Hematopoietic multipotent progenitor cell treated with erythropoietin and hydrocortisone succinate and interleukin-3 and kit ligand, for 17 days (in vitro differentiated cells): ENCODE data around the gene ATP5IF1.

Experiments
- DNase-seq: peaks from one replicate; pipeline ENCODE4 v3.0.0-alpha.2; 2015; ENCODE audit warnings: low spot score

ATP5IF1 gene

GRCh38 chr1:28235755-28236655, at the start of gene ATP5IF1:
Gene ATP5IF1 (plus strand): TSS chr1:28236124. CDS start chr1:28236184, 60 bp downstream.
- peak; percentile 97 for DNase-seq

GRCh38 chr1:28190337-28190979, 45.5 kb upstream of the ATP5IF1 start:
- DNase-seq: no peak

GRCh38 chr1:28190996-28191645, 44.8 kb upstream of the ATP5IF1 start:
- DNase-seq: no peak

GRCh38 chr1:28193701-28194161, 42.2 kb upstream of the ATP5IF1 start:
- DNase-seq: no peak

- no peak for DNase-seq
Measured at GRCh38 chr1:28194326-28195035, 41.4 kb upstream of the ATP5IF1 start.

GRCh38 chr1:28195780-28196179, 40.1 kb upstream of the ATP5IF1 start:
- no peak for DNase-seq

GRCh38 chr1:28196330-28196729, 39.6 kb upstream of the ATP5IF1 start:
- no peak for DNase-seq

- DNase-seq: no peak
Measured at GRCh38 chr1:28197682-28198415, 38.1 kb upstream of the ATP5IF1 start.

GRCh38 chr1:28199328-28200233, 36.3 kb upstream of the ATP5IF1 start:
- DNase-seq: no peak

GRCh38 chr1:28200234-28200873, 35.6 kb upstream of the ATP5IF1 start:
- DNase-seq: no peak

GRCh38 chr1:28205243-28205642, 30.7 kb upstream of the ATP5IF1 start:
- DNase-seq: no peak

GRCh38 chr1:28208818-28209441, 27.0 kb upstream of the ATP5IF1 start:
- DNase-seq: peak; percentile 65

- DNase-seq: no peak
Measured at GRCh38 chr1:28209700-28210099, 26.2 kb upstream of the ATP5IF1 start.

GRCh38 chr1:28213315-28213714, 22.6 kb upstream of the ATP5IF1 start:
- DNase-seq: peak; percentile 64

GRCh38 chr1:28229089-28229488, 6.8 kb upstream of the ATP5IF1 start:
- DNase-seq: no peak

- no peak for DNase-seq
Measured at GRCh38 chr1:28229996-28230395, 5.9 kb upstream of the ATP5IF1 start.

GRCh38 chr1:28232558-28233263, 3.2 kb upstream of the ATP5IF1 start, which contains the start of gene DNAJC8:
Gene DNAJC8 (minus strand): TSS chr1:28233029. CDS start chr1:28232998, 31 bp downstream.
- peak; percentile 97 for DNase-seq

- no peak for DNase-seq
Measured at GRCh38 chr1:28233264-28233606, 2.7 kb upstream of the ATP5IF1 start.
